HepG2 (cell line): ENCODE results near the gene ZNF214. TPM values are rescaled to one million over a fixed set of nuclear protein-coding genes. Genes with fewer than 3 reads are reported as not detected.

Experiments used
- DZIP1 ChIP-seq: sonication (generic); formaldehyde crosslinking; IDR thresholded peaks from 2 replicates; pipeline ENCODE4 v1.5.0; 2020; ENCODE audit warnings: mild to moderate bottlenecking, missing genetic modification reagents
- ZNF367 ChIP-seq: sonication (generic); formaldehyde crosslinking; IDR thresholded peaks from 2 replicates; pipeline ENCODE4 v1.4.0; 2020; ENCODE audit warnings: missing genetic modification reagents, borderline replicate concordance
- polyA plus RNA-seq, 8 experiments: library from polyadenylated mRNA; depleted of rRNA in 3 of 8; stranded (reverse) in 7 of 8; unstranded in 1 of 8; fragments of >200 nt; fragmentation: Illumina TruSeq in 4 of 8; extraction: Trizol in 4 of 8; gene quantifications; 2 replicates each; pipeline versions ENCODE4 v1.2.1 to v1.2.3, GENCODE V29; 2011 to 2016; ENCODE audit warnings: low read depth in 4 of 8, missing spikeins in 1 of 8, mixed read lengths in 1 of 8; ENCODE audit not compliant: insufficient read depth in 1 of 8
- total RNA-seq, 5 experiments: library from RNA; depleted of rRNA; stranded (reverse); fragments of >200 nt; fragmentation: Illumina TruSeq; extraction: Trizol; gene quantifications; 2 replicates each; pipeline ENCODE4 v1.2.3, GENCODE V29; 2016; ENCODE audit warnings: low read depth in 1 of 5
- TF ChIP-seq, protein P1 (sequence below): sonication (generic); formaldehyde crosslinking; IDR thresholded peaks from 2 replicates; pipeline ENCODE4 v1.4.0; 2020; ENCODE audit warnings: mild to moderate bottlenecking, missing genetic modification reagents, borderline replicate concordance
- TF ChIP-seq, protein P2 (sequence below): sonication (generic); formaldehyde crosslinking; IDR thresholded peaks from 2 replicates; pipeline ENCODE4 v1.5.0; 2020; ENCODE audit warnings: missing genetic modification reagents

The ZNF214 gene
- total and polyA plus RNA-seq, 2 of the 13 experiments (the other 11 are each of a cell fraction or from before 2014, with no cell fraction given), result 0.28 to 1.9 TPM

DNA sequence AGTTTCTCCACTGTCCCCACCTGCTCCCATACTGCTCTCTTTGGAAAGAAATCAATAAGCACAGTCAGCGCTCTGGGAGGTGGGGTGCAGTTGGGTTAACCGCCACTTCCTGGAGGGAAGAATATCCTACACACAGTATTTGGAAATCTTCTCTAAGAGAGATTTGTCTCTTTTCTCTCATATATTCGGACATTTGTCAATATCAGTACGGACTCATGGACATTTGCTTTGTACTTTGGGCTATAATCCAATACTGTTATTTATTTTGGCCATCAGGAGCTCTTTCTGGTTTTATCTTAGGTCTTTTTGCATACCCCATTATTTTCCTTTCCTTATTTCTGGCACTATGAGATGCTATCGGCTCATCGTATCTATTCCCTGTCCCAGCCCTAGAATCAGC lies 13.9 kb upstream of the ZNF214 start (continued):
- TF ChIP-seq, protein P1, sequence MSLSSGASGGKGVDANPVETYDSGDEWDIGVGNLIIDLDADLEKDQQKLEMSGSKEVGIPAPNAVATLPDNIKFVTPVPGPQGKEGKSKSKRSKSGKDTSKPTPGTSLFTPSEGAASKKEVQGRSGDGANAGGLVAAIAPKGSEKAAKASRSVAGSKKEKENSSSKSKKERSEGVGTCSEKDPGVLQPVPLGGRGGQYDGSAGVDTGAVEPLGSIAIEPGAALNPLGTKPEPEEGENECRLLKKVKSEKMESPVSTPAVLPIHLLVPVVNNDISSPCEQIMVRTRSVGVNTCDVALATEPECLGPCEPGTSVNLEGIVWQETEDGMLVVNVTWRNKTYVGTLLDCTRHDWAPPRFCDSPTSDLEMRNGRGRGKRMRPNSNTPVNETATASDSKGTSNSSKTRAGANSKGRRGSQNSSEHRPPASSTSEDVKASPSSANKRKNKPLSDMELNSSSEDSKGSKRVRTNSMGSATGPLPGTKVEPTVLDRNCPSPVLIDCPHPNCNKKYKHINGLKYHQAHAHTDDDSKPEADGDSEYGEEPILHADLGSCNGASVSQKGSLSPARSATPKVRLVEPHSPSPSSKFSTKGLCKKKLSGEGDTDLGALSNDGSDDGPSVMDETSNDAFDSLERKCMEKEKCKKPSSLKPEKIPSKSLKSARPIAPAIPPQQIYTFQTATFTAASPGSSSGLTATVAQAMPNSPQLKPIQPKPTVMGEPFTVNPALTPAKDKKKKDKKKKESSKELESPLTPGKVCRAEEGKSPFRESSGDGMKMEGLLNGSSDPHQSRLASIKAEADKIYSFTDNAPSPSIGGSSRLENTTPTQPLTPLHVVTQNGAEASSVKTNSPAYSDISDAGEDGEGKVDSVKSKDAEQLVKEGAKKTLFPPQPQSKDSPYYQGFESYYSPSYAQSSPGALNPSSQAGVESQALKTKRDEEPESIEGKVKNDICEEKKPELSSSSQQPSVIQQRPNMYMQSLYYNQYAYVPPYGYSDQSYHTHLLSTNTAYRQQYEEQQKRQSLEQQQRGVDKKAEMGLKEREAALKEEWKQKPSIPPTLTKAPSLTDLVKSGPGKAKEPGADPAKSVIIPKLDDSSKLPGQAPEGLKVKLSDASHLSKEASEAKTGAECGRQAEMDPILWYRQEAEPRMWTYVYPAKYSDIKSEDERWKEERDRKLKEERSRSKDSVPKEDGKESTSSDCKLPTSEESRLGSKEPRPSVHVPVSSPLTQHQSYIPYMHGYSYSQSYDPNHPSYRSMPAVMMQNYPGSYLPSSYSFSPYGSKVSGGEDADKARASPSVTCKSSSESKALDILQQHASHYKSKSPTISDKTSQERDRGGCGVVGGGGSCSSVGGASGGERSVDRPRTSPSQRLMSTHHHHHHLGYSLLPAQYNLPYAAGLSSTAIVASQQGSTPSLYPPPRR (CRISPR knock-in tag), result no peak
- TF ChIP-seq, protein P2, sequence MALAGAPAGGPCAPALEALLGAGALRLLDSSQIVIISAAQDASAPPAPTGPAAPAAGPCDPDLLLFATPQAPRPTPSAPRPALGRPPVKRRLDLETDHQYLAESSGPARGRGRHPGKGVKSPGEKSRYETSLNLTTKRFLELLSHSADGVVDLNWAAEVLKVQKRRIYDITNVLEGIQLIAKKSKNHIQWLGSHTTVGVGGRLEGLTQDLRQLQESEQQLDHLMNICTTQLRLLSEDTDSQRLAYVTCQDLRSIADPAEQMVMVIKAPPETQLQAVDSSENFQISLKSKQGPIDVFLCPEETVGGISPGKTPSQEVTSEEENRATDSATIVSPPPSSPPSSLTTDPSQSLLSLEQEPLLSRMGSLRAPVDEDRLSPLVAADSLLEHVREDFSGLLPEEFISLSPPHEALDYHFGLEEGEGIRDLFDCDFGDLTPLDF (CRISPR knock-in tag), result no peak
- TF ChIP-seq DZIP1 (CRISPR knock-in tag) (no peak), ZNF367 (CRISPR knock-in tag) (no peak)
